Spleen (tissue), 7 donors: ENCODE results near the gene CIB1.

Experiments used
- POLR2AphosphoS5 ChIP-seq, 3 donors: sonication (generic); formaldehyde crosslinking; IDR thresholded peaks; one replicate each; pipeline ENCODE4 v1.5.1; 2017; ENCODE audit warnings: antibody characterized with exemption in 3 of 3
- TF ChIP-seq, protein P1 (sequence below), 11 experiments: fragments of 200-600 bp in 7 of 11; fragments of 450-650 bp in 4 of 11; sonication (generic) in 4 of 11; IDR thresholded peaks in 8 of 11; conservative IDR thresholded peaks in 3 of 11; 1 replicate in 7 of 11; 2 replicates in 4 of 11; pipeline versions ENCODE4 v1.4.0 to v1.8.0; 2016 to 2021; ENCODE audit warnings: antibody characterized with exemption in 11 of 11, inconsistent platforms in 4 of 11, mild to moderate bottlenecking in 1 of 11
- donor health status: DM: no; HTN: no; CAD: no; lungs with moderate emphysema.
- donor health status: DM: no; HTN: no; CAD: no.
- donor health status: DM: no; HTN: no; CAD: no.

DNA sequence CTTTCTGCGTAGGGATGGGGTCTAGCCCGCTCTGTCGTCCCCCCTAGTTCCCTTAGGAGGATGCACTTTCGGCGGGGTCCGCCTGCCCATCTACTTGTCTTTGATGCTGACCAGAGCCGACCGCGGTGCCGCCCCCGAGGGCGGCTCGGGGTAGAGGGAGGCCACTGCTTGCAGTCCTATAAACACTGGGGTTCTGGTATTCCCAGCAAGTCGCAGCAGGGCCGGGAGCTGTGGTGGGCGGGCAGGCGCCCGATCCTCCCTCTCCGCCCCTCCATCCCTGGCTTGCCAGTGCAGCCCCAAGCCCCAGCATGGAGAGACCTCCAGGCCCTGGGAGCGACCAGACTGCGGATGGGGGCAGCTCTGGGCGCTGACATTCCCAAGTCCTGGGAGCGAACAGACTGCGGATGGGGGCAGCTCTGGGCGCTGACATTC, 31.8 kb downstream of the CIB1 start:
- TF ChIP-seq, protein P1, sequence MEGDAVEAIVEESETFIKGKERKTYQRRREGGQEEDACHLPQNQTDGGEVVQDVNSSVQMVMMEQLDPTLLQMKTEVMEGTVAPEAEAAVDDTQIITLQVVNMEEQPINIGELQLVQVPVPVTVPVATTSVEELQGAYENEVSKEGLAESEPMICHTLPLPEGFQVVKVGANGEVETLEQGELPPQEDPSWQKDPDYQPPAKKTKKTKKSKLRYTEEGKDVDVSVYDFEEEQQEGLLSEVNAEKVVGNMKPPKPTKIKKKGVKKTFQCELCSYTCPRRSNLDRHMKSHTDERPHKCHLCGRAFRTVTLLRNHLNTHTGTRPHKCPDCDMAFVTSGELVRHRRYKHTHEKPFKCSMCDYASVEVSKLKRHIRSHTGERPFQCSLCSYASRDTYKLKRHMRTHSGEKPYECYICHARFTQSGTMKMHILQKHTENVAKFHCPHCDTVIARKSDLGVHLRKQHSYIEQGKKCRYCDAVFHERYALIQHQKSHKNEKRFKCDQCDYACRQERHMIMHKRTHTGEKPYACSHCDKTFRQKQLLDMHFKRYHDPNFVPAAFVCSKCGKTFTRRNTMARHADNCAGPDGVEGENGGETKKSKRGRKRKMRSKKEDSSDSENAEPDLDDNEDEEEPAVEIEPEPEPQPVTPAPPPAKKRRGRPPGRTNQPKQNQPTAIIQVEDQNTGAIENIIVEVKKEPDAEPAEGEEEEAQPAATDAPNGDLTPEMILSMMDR (IDR thresholded peaks at IDR 0.05 in 8 of 11, conservative IDR thresholded peaks at IDR 0.05 in 3 of 11): no peak
- TF ChIP-seq POLR2AphosphoS5 (IDR thresholded peaks at IDR 0.05): no peak
